Subcutaneous abdominal adipose tissue (tissue), 5 donors: ENCODE results near the gene SDSL.
A peak's percentile ranks its signal among the peaks of the same experiment; 100 is the strongest.

Experiments used
- H3K27ac ChIP-seq: one replicate; pipeline ENCODE4 v1.7.0; 2013; ENCODE audit warnings: low read depth, mild to moderate bottlenecking, inconsistent platforms, low read length, moderate library complexity
- H3K27me3 ChIP-seq, 5 donors: one replicate each; pipeline ENCODE4 v1.7.0; 2013; ENCODE audit warnings: low read length in 5 of 5, inconsistent platforms in 1 of 5; ENCODE audit not compliant: control insufficient read depth in 5 of 5, insufficient read depth in 4 of 5
- H3K36me3 ChIP-seq, 5 donors: one replicate each; pipeline ENCODE4 v1.7.0; 2013; ENCODE audit warnings: low read length in 5 of 5; ENCODE audit not compliant: control insufficient read depth in 5 of 5, insufficient read depth in 5 of 5
- H3K4me1 ChIP-seq, 5 donors: one replicate each; pipeline ENCODE4 v1.7.0; 2013; ENCODE audit warnings: low read length in 5 of 5, mild to moderate bottlenecking in 3 of 5, moderate library complexity in 1 of 5; ENCODE audit not compliant: control insufficient read depth in 5 of 5, insufficient read depth in 5 of 5
- H3K4me3 ChIP-seq, 5 donors: one replicate each; pipeline ENCODE4 v1.7.0; 2013; ENCODE audit warnings: low read length in 5 of 5, low read depth in 1 of 5
- H3K9ac ChIP-seq, 5 donors: one replicate each; pipeline ENCODE4 v1.7.0; 2013; ENCODE audit warnings: low read length in 5 of 5, mild to moderate bottlenecking in 4 of 5, moderate library complexity in 3 of 5
- H3K9me3 ChIP-seq, 5 donors: one replicate each; pipeline ENCODE4 v1.7.0; 2013; ENCODE audit warnings: low read length in 5 of 5; ENCODE audit not compliant: control insufficient read depth in 5 of 5
- donor health status: healthy.
- donor health status: healthy.
- donor health status: healthy.
- donor health status: healthy.
- donor health status: healthy.

Gene SDSL

GRCh38 chr12:113395119-113395518, 27.1 kb upstream of the SDSL start:
- Histone ChIP-seq H3K9me3 (peaks cover 0 to 5% (median 2%) of the 10 kb centered on the region in 5 donors), H3K4me1 (no peaks in the 10 kb centered on the region), H3K9ac (no peak overlapping the region), H3K36me3 (peaks cover 4 to 18% (median 12%) of the 10 kb centered on the region in 5 donors), H3K27ac (no peak overlapping the region), H3K27me3 (peaks cover 0 to 12% (median 6%) of the 10 kb centered on the region in 5 donors), H3K4me3 (no peak overlapping the region)

- Histone ChIP-seq H3K27ac (no peak overlapping the region), H3K9ac (no peak overlapping the region), H3K27me3 (peaks cover 0 to 12% (median 6%) of the 10 kb centered on the region in 5 donors), H3K4me1 (no peaks in the 10 kb centered on the region), H3K9me3 (peaks cover 0 to 5% (median 2%) of the 10 kb centered on the region in 5 donors), H3K4me3 (no peak overlapping the region), H3K36me3 (peaks cover 0 to 7% (median 1%) of the 10 kb centered on the region in 5 donors)
These were observed 26.0 kb upstream of the SDSL start for GRCh38 chr12:113396200-113396599.

- Histone ChIP-seq H3K9ac (no peak overlapping the region), H3K4me3 (no peak overlapping the region), H3K27ac (no peak overlapping the region), H3K9me3 (peaks cover 0 to 5% (median 2%) of the 10 kb centered on the region in 5 donors), H3K27me3 (peaks cover 0 to 12% (median 6%) of the 10 kb centered on the region in 5 donors), H3K36me3 (peaks cover 0 to under 1% (median 0%) of the 10 kb centered on the region in 5 donors), H3K4me1 (no peaks in the 10 kb centered on the region)
These were observed 25.2 kb upstream of the SDSL start for GRCh38 chr12:113396828-113397496.

- peaks cover 0 to 12% (median 6%) of the 10 kb centered on the region in 5 donors for H3K27me3 ChIP-seq
- H3K4me1 ChIP-seq: no peaks in the 10 kb centered on the region
These were observed 24.5 kb upstream of the SDSL start for GRCh38 chr12:113397497-113398197.

DNA sequence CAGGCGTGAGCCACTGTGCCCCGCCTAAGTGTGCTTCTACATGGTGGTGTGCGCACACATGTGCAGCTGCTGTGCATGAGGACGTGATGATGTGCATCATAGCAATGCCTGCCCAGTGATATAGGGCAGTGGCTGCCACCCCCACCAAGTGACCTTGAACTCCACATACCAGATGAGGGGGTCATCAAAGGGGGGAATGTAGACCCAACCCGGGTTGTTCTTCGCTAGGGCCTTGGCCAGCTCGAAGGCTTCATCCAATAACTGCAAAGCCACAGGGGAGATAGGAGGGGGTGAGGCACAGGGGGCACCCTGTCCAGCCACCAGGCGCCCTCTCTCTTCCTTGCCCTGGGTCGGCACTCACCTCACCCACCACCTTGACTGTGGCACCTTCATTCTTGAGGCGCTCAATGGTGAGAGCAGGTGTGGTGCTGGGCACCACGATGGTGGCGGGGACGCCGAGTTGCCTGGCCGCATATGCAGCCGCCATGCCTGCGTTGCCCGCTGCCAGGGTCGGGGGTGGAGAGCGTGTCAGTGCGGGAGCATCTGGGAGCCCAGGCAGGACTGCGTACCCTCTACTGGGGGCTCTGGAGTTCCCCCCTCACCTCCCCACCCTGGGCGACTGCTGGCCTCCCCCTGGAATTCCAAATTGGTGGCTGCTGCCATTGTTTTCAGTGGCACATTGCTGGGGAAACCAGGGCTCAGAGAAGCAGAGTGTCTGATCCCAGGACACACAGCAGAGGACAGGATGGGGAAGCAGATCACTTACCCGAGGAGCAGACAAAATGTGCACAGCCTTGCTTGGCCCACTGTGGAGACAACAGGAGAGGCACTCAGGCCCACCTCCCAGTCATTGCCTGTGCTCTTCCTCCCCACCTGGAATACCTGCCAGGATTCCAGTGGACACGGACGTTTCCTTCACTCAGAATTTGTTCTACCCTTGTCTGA, 23.6 kb upstream of the SDSL start:
- Histone ChIP-seq H3K4me1 (peaks cover 0 to 3% (median 2%) of the 10 kb centered on the region in 5 donors), H3K27ac (no peak overlapping the region), H3K36me3 (no peaks in the 10 kb centered on the region), H3K9me3 (peaks cover 0 to 4% (median 0%) of the 10 kb centered on the region in 5 donors), H3K4me3 (no peak overlapping the region), H3K27me3 (peaks cover 0 to 12% (median 6%) of the 10 kb centered on the region in 5 donors), H3K9ac (no peak overlapping the region)

More at GRCh38 chr12:113397497-113398197, 24.5 kb upstream of the SDSL start:
- no peaks in the 10 kb centered on the region for H3K36me3 ChIP-seq
- no peak overlapping the region for H3K9ac ChIP-seq
- no peak overlapping the region for H3K4me3 ChIP-seq
- H3K27ac ChIP-seq: no peak overlapping the region
- H3K9me3 ChIP-seq: peaks cover 0 to 5% (median 2%) of the 10 kb centered on the region in 5 donors

DNA sequence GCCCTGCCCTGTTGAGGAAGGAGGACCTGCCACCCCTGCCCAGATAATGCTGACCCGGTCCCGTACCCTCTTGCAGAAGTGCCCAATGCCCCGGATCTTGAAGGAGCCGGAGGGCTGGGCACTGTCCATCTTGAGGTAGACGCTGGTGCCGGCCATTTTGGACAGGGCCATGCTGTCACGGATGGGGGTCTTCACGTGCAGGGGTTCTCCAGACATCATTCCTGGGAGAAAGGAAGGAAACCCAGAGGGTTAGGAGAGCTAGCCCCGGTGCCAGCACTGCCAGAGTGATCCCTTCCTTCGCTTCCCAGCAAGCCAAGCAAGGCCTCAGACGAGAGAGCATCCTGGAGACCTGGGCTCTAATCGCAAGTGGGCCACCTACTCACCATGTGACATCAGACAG, 22.7 kb upstream of the SDSL start:
- peaks cover 0 to 12% (median 6%) of the 10 kb centered on the region in 5 donors for H3K27me3 ChIP-seq
- no peak overlapping the region for H3K4me3 ChIP-seq
- H3K9me3 ChIP-seq: peaks cover 0 to 4% (median 0%) of the 10 kb centered on the region in 5 donors
- H3K4me1 ChIP-seq: peaks cover 0 to 11% (median 5%) of the 10 kb centered on the region in 5 donors
- no peak overlapping the region for H3K27ac ChIP-seq
- H3K36me3 ChIP-seq: no peaks in the 10 kb centered on the region
- no peak overlapping the region for H3K9ac ChIP-seq

DNA sequence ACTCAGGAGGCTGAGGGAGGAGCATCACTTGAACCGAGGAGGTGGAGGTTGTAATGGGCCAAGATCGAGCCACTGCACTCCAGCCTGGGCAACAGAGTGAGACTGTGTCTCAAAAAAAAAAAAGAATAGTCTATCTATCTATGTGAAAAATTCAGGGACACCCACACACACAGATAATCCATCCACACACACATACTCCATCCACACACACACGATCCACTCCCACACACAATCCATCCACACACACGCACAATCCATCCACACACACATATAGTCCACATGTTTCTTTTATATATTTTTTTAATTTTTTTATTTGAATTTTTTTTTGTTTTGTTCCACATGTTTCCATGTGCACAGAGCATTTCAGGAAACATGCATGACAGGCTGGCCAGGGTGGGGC, 21.8 kb upstream of the SDSL start:
- peaks cover 0 to 14% (median 5%) of the 10 kb centered on the region in 5 donors for H3K4me1 ChIP-seq
- peaks cover 0 to 3% (median 0%) of the 10 kb centered on the region in 5 donors for H3K9me3 ChIP-seq
- H3K27ac ChIP-seq: no peak overlapping the region
- no peak overlapping the region for H3K9ac ChIP-seq
- H3K27me3 ChIP-seq: peaks cover 0 to 12% (median 6%) of the 10 kb centered on the region in 5 donors
- no peaks in the 10 kb centered on the region for H3K36me3 ChIP-seq
- H3K4me3 ChIP-seq: no peak overlapping the region

DNA sequence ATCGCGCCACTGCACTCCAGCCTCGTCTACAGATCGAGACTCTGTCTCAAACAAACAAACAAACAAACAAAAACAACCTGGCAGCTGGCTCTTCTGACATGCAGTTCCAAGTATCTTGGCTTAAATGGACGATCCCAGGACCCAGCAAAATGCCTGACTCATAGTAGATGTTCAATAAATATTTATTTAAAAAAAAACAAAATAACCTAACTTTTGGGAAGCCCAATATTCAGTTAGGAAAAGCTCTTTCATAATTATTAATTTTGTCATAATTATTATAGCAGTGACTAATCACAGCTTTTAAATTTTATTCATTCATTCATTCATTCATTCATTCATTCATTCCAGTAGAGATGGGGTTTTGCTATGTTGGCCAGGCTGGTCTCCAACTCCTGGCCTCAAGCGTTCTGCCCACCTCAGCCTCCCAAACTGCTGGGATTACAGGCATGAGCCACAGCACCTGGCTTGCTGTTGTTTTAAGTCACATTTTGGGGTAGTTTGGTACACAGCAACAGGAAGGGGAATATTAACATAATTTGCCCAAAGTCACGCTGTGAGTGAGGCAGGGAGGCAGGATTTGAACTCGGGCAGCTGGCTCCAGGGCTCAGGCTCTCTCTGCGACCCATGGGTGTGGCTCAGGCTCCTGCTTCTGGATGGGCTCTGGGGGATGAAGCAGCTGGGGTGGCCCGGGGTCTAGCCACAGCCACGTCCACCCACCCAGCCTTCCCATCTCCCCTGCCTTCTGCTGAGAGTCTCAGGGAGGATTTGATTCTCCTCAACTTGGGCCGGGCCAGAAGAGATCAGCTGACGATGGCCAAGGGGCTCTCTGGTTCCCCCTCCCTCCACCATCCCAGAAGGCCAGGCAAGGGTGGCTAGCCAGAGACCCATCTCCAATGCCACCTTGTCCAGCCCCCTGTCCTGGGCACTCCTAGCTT, 20.8 kb upstream of the SDSL start:
- H3K9me3 ChIP-seq: no peaks in the 10 kb centered on the region
- peaks cover 0 to 14% (median 5%) of the 10 kb centered on the region in 5 donors for H3K4me1 ChIP-seq
- no peak overlapping the region for H3K27ac ChIP-seq
- H3K27me3 ChIP-seq: peaks cover 0 to 12% (median 6%) of the 10 kb centered on the region in 5 donors
- no peak overlapping the region for H3K9ac ChIP-seq
- no peaks in the 10 kb centered on the region for H3K36me3 ChIP-seq
- peak overlapping the region in 1 of 5 donors; percentile 6 for H3K4me3 ChIP-seq
